AG04449 (cell line): ENCODE results near the gene ADGRG6.

ENCODE experiments used
- CTCF ChIA-PET: fragments of 350-600 bp; formaldehyde crosslinking; extraction: SDS; loops from one replicate; lab custom pipeline; 2021; ENCODE audit warnings: antibody characterized with exemption; lab: Yijun Ruan, JAX
- POLR2A ChIA-PET: fragments of 400-600, 350-600 bp; formaldehyde crosslinking; extraction: SDS; loops from one replicate; lab custom pipeline; 2020; ENCODE audit warnings: antibody characterized with exemption, inconsistent platforms; lab: Yijun Ruan, JAX
- DNase-seq: peaks from one replicate; pipeline ENCODE4 v3.0.0-alpha.2; 2010; ENCODE audit warnings: low read depth, low spot score
- H3K4me3 ChIP-seq: 2 replicates; pipeline ENCODE4 v1.5.1; 2011; ENCODE audit warnings: low read depth, mild to moderate bottlenecking, control low read depth, low read length
- TF ChIP-seq, protein P1 (sequence below): IDR thresholded peaks from one replicate; pipeline ENCODE4 v1.5.1; 2011; ENCODE audit warnings: mild to moderate bottlenecking, moderate library complexity, low read length, control low read depth, inconsistent platforms; ENCODE audit not compliant: insufficient read depth; ENCODE audit errors: missing control alignments

The ADGRG6 gene

DNA sequence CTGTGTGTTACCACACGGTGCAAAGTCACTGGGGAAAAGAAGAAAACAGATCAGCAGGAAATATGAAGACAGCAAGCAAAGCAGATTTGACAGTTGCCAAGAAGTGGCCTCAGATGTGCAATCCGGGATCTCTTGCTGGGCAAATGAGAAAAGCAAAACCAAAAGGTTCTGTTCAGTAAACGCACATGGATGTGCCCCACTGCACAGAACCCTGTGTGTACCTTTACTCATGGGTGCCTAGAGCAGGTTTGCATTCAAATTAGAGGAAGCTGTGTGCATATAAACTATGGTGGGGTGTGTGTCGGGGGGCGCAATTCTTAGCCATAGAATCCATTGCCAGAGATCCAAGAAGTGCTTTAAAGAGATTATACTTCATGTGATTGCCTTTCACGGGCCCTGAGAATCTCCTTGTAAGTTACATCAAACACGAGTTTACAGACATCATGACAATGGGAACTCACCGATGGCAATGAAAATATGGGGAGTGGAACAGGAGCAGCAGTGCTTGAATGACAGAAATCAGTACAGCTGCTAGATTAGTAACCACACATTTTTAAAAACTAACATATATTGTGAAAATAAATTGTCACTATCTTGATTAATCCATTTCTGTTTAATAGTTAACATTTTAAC, 154.3 kb downstream of the ADGRG6 start:
- CTCF ChIA-PET, result interaction anchor here (1.3 to 1.7 kb wide), 2 partner anchors 13 to 300 kb away, joined by 3 read pairs; no protein-coding TSS in a partner anchor
- H3K4me3 ChIP-seq, result no peak overlapping the region
- TF ChIP-seq, protein P1, sequence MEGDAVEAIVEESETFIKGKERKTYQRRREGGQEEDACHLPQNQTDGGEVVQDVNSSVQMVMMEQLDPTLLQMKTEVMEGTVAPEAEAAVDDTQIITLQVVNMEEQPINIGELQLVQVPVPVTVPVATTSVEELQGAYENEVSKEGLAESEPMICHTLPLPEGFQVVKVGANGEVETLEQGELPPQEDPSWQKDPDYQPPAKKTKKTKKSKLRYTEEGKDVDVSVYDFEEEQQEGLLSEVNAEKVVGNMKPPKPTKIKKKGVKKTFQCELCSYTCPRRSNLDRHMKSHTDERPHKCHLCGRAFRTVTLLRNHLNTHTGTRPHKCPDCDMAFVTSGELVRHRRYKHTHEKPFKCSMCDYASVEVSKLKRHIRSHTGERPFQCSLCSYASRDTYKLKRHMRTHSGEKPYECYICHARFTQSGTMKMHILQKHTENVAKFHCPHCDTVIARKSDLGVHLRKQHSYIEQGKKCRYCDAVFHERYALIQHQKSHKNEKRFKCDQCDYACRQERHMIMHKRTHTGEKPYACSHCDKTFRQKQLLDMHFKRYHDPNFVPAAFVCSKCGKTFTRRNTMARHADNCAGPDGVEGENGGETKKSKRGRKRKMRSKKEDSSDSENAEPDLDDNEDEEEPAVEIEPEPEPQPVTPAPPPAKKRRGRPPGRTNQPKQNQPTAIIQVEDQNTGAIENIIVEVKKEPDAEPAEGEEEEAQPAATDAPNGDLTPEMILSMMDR, result no peak
- no peak for DNase-seq
- POLR2A ChIA-PET, result no interaction called here

GRCh38 chr6:142457638-142458406, 156.0 kb downstream of the ADGRG6 start:
- DNase-seq, result no peak
- ChIA-PET POLR2A (no interaction called here), CTCF (interaction anchor here (1.0 to 1.7 kb wide), 3 partner anchors 15 to 970 kb away, joined by 4 to 5 read pairs (median 4); no protein-coding TSS in a partner anchor)
- no peak overlapping the region for H3K4me3 ChIP-seq
- TF ChIP-seq, protein P1, result no peak

DNA sequence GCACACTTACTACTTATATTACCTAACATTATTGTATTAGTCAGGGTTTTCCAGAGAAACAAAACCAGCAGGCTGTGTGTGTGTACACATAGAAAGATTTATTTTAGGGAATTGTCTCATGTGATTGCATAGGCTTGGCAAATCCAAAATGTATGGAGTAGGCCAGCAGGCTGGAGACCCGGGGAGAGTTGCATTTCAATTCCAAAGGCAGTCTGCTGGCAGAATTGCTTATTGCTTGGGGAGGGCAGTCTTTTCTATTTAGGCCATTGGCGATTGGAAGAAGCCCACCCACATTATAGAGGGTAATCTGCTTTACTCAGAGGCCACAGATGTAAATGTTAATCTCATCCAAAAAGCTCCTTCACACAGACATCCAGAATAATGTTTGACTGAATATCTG, 157.0 kb downstream of the ADGRG6 start:
- ChIA-PET CTCF (interaction anchor here (1.0 to 1.7 kb wide), 2 partner anchors 16 to 969 kb away, joined by 4 to 5 read pairs; no protein-coding TSS in a partner anchor), POLR2A (no interaction called here)
- DNase-seq, result no peak
- no peak overlapping the region for H3K4me3 ChIP-seq
- TF ChIP-seq, protein P1, result no peak

- TF ChIP-seq, protein P1, result no peak
- ChIA-PET CTCF (interaction anchor here (1.2 to 2.5 kb wide), 4 partner anchors 9 to 19 kb away, joined by 3 to 14 read pairs (median 4); no protein-coding TSS in a partner anchor), POLR2A (no interaction called here)
- H3K4me3 ChIP-seq, result no peak overlapping the region
- peak; percentile 23 for DNase-seq
Observed at GRCh38 chr6:142459271-142459670, 157.5 kb downstream of the ADGRG6 start.

DNA sequence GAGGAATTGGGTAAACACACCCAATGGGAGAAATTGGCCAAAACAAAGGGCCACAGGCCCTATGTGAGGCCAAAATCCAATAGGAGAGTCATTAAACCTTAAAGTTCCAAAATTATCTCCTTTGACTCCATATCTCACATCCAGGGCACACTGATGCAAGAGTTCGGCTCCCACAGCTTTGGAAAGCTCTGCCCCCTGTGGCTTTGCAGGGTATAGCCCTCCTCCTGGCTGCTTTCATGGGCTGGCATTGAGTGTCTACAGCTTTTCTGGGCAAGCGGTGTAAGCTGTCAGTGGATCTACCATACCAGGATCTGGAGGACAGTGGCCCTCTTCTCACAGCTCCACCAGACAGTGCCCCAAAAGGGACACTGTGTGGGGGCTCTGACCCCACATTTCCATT, 160.5 kb downstream of the ADGRG6 start:
- H3K4me3 ChIP-seq, result no peak overlapping the region
- POLR2A ChIA-PET, result no interaction called here
- DNase-seq, result no peak
- TF ChIP-seq, protein P1, result no peak
- CTCF ChIA-PET, result no interaction called here

GRCh38 chr6:142463988-142464387, 162.2 kb downstream of the ADGRG6 start:
- ChIA-PET CTCF (no interaction called here), POLR2A (no interaction called here)
- TF ChIP-seq, protein P1, result no peak
- DNase-seq, result no peak
- no peak overlapping the region for H3K4me3 ChIP-seq
